Smooth muscle cell (in vitro differentiated cells): Measurements from ENCODE around the gene LRP1B. TPM values are rescaled to one million over a fixed set of nuclear protein-coding genes. Genes with fewer than 3 reads are reported as not detected.

ENCODE experiments used
- DNase-seq: peaks from one replicate; lab custom pipeline; 2025; ENCODE audit not compliant: unreplicated experiment; lab: John Stamatoyannopoulos, UW
- H2AFZ ChIP-seq: fragments of 200-600 bp; sonication (generic); 2 replicates; pipeline ENCODE4 v1.6.0; 2016; ENCODE audit warnings: antibody characterized with exemption, low read depth, mild to moderate bottlenecking
- H3F3A ChIP-seq: fragments of 200-600 bp; sonication (generic); 2 replicates; pipeline ENCODE4 v1.6.0; 2017; ENCODE audit warnings: antibody characterized with exemption, low read depth
- H3K27ac ChIP-seq: fragments of 200-600 bp; sonication (generic); 2 replicates; pipeline ENCODE4 v1.5.1; 2016; ENCODE audit warnings: low read depth, mild to moderate bottlenecking
- H3K27me3 ChIP-seq: fragments of 200-600 bp; sonication (generic); 2 replicates; pipeline ENCODE4 v1.6.1; 2016; ENCODE audit warnings: low read depth, mild to moderate bottlenecking
- H3K36me3 ChIP-seq: fragments of 200-600 bp; sonication (generic); 2 replicates; pipeline ENCODE4 v1.5.1; 2016; ENCODE audit warnings: low read depth
- H3K4me1 ChIP-seq: fragments of 200-600 bp; sonication (generic); 2 replicates; pipeline ENCODE4 v1.5.1; 2016; ENCODE audit warnings: low read depth
- H3K4me2 ChIP-seq: fragments of 200-600 bp; sonication (generic); 2 replicates; pipeline ENCODE4 v1.6.0; 2016; ENCODE audit warnings: mild to moderate bottlenecking
- H3K4me3 ChIP-seq: fragments of 200-600 bp; sonication (generic); 2 replicates; pipeline ENCODE4 v1.5.1; 2016; ENCODE audit warnings: mild to moderate bottlenecking
- H3K79me2 ChIP-seq: fragments of 200-600 bp; sonication (generic); 2 replicates; pipeline ENCODE4 v1.6.0; 2016; ENCODE audit warnings: low read depth, mild to moderate bottlenecking
- H3K9ac ChIP-seq: fragments of 200-600 bp; sonication (generic); 2 replicates; pipeline ENCODE4 v1.6.0; 2016; ENCODE audit warnings: low read depth
- H3K9me3 ChIP-seq: fragments of 200-600 bp; sonication (generic); replicated peaks from 2 replicates; pipeline ENCODE4 v1.5.1; 2016; ENCODE audit warnings: low read depth
- H4K20me1 ChIP-seq: fragments of 200-600 bp; sonication (generic); 2 replicates; pipeline ENCODE4 v1.6.0; 2016; ENCODE audit warnings: low read depth
- WGBS: methylation state at CpG from one replicate; pipeline ENCODE4 v1.1.7; 2016; ENCODE audit warnings: low lambda C conversion rate; 5-methylcytosine and 5-hydroxymethylcytosine counted together
- polyA plus RNA-seq: library from polyadenylated mRNA; unstranded; fragments of >200 nt; fragmentation: Nextera tagmentation; extraction: Ambion mirVana; gene quantifications from 2 replicates; pipeline ENCODE4 v1.2.1, GENCODE V29; 2016
- total RNA-seq: library from RNA; depleted of rRNA; stranded (reverse); fragments of >200 nt; gene quantifications from 2 replicates; pipeline ENCODE4 v1.2.3, GENCODE V29; 2014
- TF ChIP-seq, protein P1 (sequence below): fragments of 200-600 bp; sonication (generic); IDR thresholded peaks from 2 replicates; pipeline ENCODE4 v1.5.1; 2017; ENCODE audit warnings: borderline replicate concordance, mild to moderate bottlenecking, antibody characterized with exemption; ENCODE audit not compliant: insufficient read depth, poor library complexity, severe bottlenecking

The LRP1B gene
- total and polyA plus RNA-seq, 2 experiments from 2014 or later, result 0.08 to 2.9 TPM

- Histone ChIP-seq H3K9ac (no peak overlapping the region), H3K9me3 (no peaks in the 10 kb centered on the region), H3F3A (peaks cover 5% of the 10 kb centered on the region), H3K27me3 (no peaks in the 10 kb centered on the region), H3K36me3 (no peaks in the 10 kb centered on the region), H4K20me1 (no peaks in the 10 kb centered on the region), H3K79me2 (no peaks in the 10 kb centered on the region), H3K4me1 (no peaks in the 10 kb centered on the region), H2AFZ (no peak overlapping the region), H3K4me2 (no peak overlapping the region), H3K27ac (no peak overlapping the region), H3K4me3 (no peak overlapping the region)
- DNase-seq, result no peak
- 87% methylated on average over 2 of the region's 2 CpGs for WGBS
- TF ChIP-seq, protein P1, sequence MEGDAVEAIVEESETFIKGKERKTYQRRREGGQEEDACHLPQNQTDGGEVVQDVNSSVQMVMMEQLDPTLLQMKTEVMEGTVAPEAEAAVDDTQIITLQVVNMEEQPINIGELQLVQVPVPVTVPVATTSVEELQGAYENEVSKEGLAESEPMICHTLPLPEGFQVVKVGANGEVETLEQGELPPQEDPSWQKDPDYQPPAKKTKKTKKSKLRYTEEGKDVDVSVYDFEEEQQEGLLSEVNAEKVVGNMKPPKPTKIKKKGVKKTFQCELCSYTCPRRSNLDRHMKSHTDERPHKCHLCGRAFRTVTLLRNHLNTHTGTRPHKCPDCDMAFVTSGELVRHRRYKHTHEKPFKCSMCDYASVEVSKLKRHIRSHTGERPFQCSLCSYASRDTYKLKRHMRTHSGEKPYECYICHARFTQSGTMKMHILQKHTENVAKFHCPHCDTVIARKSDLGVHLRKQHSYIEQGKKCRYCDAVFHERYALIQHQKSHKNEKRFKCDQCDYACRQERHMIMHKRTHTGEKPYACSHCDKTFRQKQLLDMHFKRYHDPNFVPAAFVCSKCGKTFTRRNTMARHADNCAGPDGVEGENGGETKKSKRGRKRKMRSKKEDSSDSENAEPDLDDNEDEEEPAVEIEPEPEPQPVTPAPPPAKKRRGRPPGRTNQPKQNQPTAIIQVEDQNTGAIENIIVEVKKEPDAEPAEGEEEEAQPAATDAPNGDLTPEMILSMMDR, result no peak
These were observed 807.2 kb downstream of the LRP1B start for GRCh38 chr2:141323571-141323970.

- Histone ChIP-seq H3K36me3 (no peaks in the 10 kb centered on the region), H3K4me2 (peak overlapping the region; percentile 43), H3F3A (no peaks in the 10 kb centered on the region), H3K9me3 (no peaks in the 10 kb centered on the region), H3K27ac (peak overlapping the region; percentile 82), H3K9ac (no peak overlapping the region), H3K27me3 (no peaks in the 10 kb centered on the region), H2AFZ (peak overlapping the region; percentile 79), H4K20me1 (no peaks in the 10 kb centered on the region), H3K4me1 (peaks cover 5% of the 10 kb centered on the region), H3K79me2 (no peaks in the 10 kb centered on the region), H3K4me3 (no peak overlapping the region)
- TF ChIP-seq, protein P1, result no peak
- no peak for DNase-seq
These were observed 812.8 kb downstream of the LRP1B start for GRCh38 chr2:141317986-141318385.

DNA sequence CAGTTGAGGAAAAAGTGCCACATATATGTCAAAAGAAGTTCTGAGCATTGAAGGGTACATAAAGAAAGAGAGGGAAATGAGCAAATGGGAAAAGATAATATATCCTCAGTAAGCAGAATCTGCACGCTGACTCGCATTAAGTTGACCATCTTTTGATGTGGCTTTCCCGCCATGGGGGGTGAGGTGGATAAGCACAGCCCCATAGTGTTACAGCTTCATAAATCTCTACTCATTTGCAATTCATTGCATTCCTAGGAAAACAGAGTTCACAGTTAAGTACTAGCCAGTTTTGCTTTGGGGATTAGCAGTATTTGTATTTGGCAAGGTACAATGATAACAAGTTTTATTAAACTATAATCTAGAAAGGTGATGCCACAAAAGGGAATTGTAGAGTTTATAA is 814.2 kb downstream of the LRP1B start:
- H4K20me1 ChIP-seq, result no peaks in the 10 kb centered on the region
- H3K36me3 ChIP-seq, result no peaks in the 10 kb centered on the region
- H3K9ac ChIP-seq, result no peak overlapping the region
- 34% methylated on average over 3 of the region's 3 CpGs for WGBS
- no peak for DNase-seq
- no peaks in the 10 kb centered on the region for H3K9me3 ChIP-seq
- TF ChIP-seq, protein P1, result no peak
- peak overlapping the region; percentile 76 for H2AFZ ChIP-seq
- H3K4me3 ChIP-seq, result no peak overlapping the region
- no peaks in the 10 kb centered on the region for H3K27me3 ChIP-seq
- no peaks in the 10 kb centered on the region for H3K79me2 ChIP-seq
- H3K4me2 ChIP-seq, result peak overlapping the region; percentile 46
- no peaks in the 10 kb centered on the region for H3F3A ChIP-seq
- H3K27ac ChIP-seq, result no peak overlapping the region
- peaks cover 5% of the 10 kb centered on the region for H3K4me1 ChIP-seq

DNA sequence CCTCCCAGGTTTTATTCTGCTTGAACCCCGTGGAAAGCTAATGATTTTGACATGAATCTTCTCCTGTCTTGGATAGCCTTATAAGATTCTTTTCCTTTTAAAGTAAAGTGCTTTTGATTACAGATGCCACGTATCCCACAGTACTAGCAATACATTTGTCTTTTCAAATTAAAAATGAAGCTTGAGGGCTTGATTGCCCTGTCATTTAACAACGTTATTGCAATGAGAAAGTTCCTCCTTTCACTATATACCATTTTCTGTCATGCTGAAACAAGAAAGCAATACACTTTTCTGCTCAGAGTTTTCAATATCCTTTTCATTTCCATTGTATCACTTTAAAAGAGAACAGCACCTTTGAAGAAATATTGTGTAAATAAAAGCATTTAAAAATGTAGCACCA is 814.7 kb downstream of the LRP1B start:
- Histone ChIP-seq H3K27me3 (no peaks in the 10 kb centered on the region), H3K9ac (no peak overlapping the region), H3F3A (no peaks in the 10 kb centered on the region), H3K4me1 (peaks cover 5% of the 10 kb centered on the region), H3K9me3 (no peaks in the 10 kb centered on the region), H3K27ac (no peak overlapping the region), H2AFZ (peak overlapping the region; percentile 76), H3K4me2 (peak overlapping the region; percentile 46), H3K36me3 (no peaks in the 10 kb centered on the region), H3K79me2 (no peaks in the 10 kb centered on the region), H4K20me1 (no peaks in the 10 kb centered on the region), H3K4me3 (no peak overlapping the region)
- 92% methylated on average over 3 of the region's 3 CpGs for WGBS
- DNase-seq, result no peak
- TF ChIP-seq, protein P1, result no peak
